HCT116 (cell line): ENCODE data around the gene RPS6KC1. TPM values are rescaled to one million over a fixed set of nuclear protein-coding genes. Genes with fewer than 3 reads are reported as not detected.
A peak's percentile ranks its signal among the peaks of the same experiment; 100 is the strongest.

Source experiments
- ATAC-seq: fragments of 200-7000 bp; cut with Tn5 transposase; 2 replicates; pipeline ENCODE4 v1.9.1; 2020; ENCODE audit warnings: mild to moderate bottlenecking, moderate library complexity
- BruUV-seq: library from RNA; stranded (reverse); fragments of 400-500 nt; replicated peaks from 2 replicates; lab custom pipeline; 2021; lab: Mats Ljungman, UMichigan
- CTCF ChIA-PET: fragments of 300-600 bp; sonication (Branson Sonifier 250); formaldehyde crosslinking; loops from one replicate; lab custom pipeline; 2021; ENCODE audit warnings: antibody characterized with exemption; lab: Charles Lee
- POLR2A ChIA-PET: fragments of 300-600, 350-600 bp; sonication (Branson Sonifier 250); formaldehyde crosslinking; loops from one replicate; lab custom pipeline; 2021; ENCODE audit warnings: antibody characterized with exemption; lab: Charles Lee
- RAD21 ChIA-PET, 2 experiments: fragments of 300-600 bp; sonication (Branson Sonifier 250); formaldehyde crosslinking; loops; one replicate each; lab custom pipeline; 2023; ENCODE audit warnings: low total read pairs in 2 of 2; ENCODE audit not compliant: uncharacterized antibody in 2 of 2, unreplicated experiment in 2 of 2, low non-redundant PET in 1 of 2; lab: Charles Lee
- DNase-seq: peaks from one replicate; pipeline ENCODE4 v3.0.0-alpha.2; 2010; ENCODE audit warnings: low read depth, low spot score
- H2AFZ ChIP-seq: fragments of 200-600 bp; shearing (Covaris generic), sonication (generic); 2 replicates; pipeline ENCODE4 v1.6.1; 2017; ENCODE audit warnings: low read depth, mixed run types, mixed read lengths, antibody characterized with exemption, low read length; ENCODE audit not compliant: poor library complexity, severe bottlenecking
- H3K27ac ChIP-seq: 2 replicates; pipeline ENCODE4 v1.5.1; 2012; ENCODE audit warnings: low read depth, low read length
- H3K27me3 ChIP-seq: fragments of 200-600 bp; sonication (generic); 2 replicates; pipeline ENCODE4 v1.6.1; 2016; ENCODE audit warnings: mixed run types, low read length, mixed read lengths; ENCODE audit not compliant: insufficient read depth
- H3K36me3 ChIP-seq, 2 experiments: fragments of 200-500 bp in 1 of 2; fragments of 200-600 bp in 1 of 2; sonication (Bioruptor generic) in 1 of 2; sonication (generic) in 1 of 2; 2 replicates each; pipeline versions ENCODE4 v1.5.1 to v1.6.1; 2014 to 2016; ENCODE audit warnings: low read length in 2 of 2, inconsistent platforms in 1 of 2, mixed read lengths in 1 of 2, mixed run types in 1 of 2; ENCODE audit not compliant: insufficient read depth in 2 of 2, control insufficient read depth in 1 of 2
- H3K4me1 ChIP-seq, 2 experiments: fragments of 200-600 bp in 1 of 2; sonication (generic) in 1 of 2; 2 replicates each; pipeline versions ENCODE4 v1.5.1 to v1.6.1; 2012 to 2017; ENCODE audit warnings: low read length in 2 of 2, inconsistent platforms in 1 of 2, mild to moderate bottlenecking in 1 of 2, mixed read lengths in 1 of 2, mixed run types in 1 of 2, moderate library complexity in 1 of 2; ENCODE audit not compliant: insufficient read depth in 2 of 2, control insufficient read depth in 1 of 2
- H3K4me2 ChIP-seq: fragments of 200-600 bp; sonication (generic); 2 replicates; pipeline ENCODE4 v1.6.1; 2017; ENCODE audit warnings: mixed run types, low read length, mixed read lengths
- H3K4me3 ChIP-seq, 2 experiments: fragments of 200-600 bp in 1 of 2; sonication (generic) in 1 of 2; replicated peaks in 1 of 2; 2 replicates each; pipeline ENCODE4 v1.5.1; 2011 to 2016; ENCODE audit warnings: low read length in 2 of 2, control low read depth in 1 of 2, low read depth in 1 of 2, mild to moderate bottlenecking in 1 of 2, mixed read lengths in 1 of 2, mixed run types in 1 of 2
- H3K79me2 ChIP-seq: fragments of 200-600 bp; sonication (generic); 2 replicates; pipeline ENCODE4 v1.6.1; 2017; ENCODE audit warnings: mild to moderate bottlenecking, mixed run types, low read length, moderate library complexity, mixed read lengths; ENCODE audit not compliant: insufficient read depth
- H3K9ac ChIP-seq: fragments of 200-600 bp; sonication (generic); 2 replicates; pipeline ENCODE4 v1.6.1; 2016; ENCODE audit warnings: low read length, mixed read lengths
- H3K9me2 ChIP-seq: fragments of 200-600 bp; sonication (generic), shearing (Covaris generic); 2 replicates; pipeline ENCODE4 v1.6.1; 2017; ENCODE audit warnings: mixed run types, mild to moderate bottlenecking, moderate library complexity; ENCODE audit not compliant: insufficient read depth
- H3K9me3 ChIP-seq, 2 experiments: fragments of 200-500 bp in 1 of 2; fragments of 200-600 bp in 1 of 2; sonication (Bioruptor generic) in 1 of 2; sonication (generic) in 1 of 2; 2 replicates each; pipeline ENCODE4 v1.6.1; 2014 to 2017; ENCODE audit warnings: low read length in 2 of 2, mixed read lengths in 2 of 2, inconsistent platforms in 1 of 2, low read depth in 1 of 2, mild to moderate bottlenecking in 1 of 2, mixed run types in 1 of 2, moderate library complexity in 1 of 2; ENCODE audit not compliant: control insufficient read depth in 1 of 2, insufficient read depth in 1 of 2
- H4K20me1 ChIP-seq: fragments of 200-600 bp; sonication (generic), shearing (Covaris generic); 2 replicates; pipeline ENCODE4 v1.6.1; 2017; ENCODE audit warnings: mixed run types, mild to moderate bottlenecking, moderate library complexity; ENCODE audit not compliant: insufficient read depth
- CTCF ChIP-seq, 3 experiments: fragments of 200-600 bp in 1 of 3; sonication (generic) in 1 of 3; IDR thresholded peaks in 2 of 3; conservative IDR thresholded peaks in 1 of 3; 2 replicates each; pipeline ENCODE4 v1.5.1; 2012 to 2017; ENCODE audit warnings: low read depth in 2 of 3, low read length in 2 of 3, antibody characterized with exemption in 1 of 3, borderline replicate concordance in 1 of 3, control low read depth in 1 of 3, mild to moderate bottlenecking in 1 of 3, mixed read lengths in 1 of 3, mixed run types in 1 of 3, moderate library complexity in 1 of 3; ENCODE audit not compliant: insufficient read depth in 1 of 3
- ELF1 ChIP-seq: IDR thresholded peaks from 2 replicates; pipeline ENCODE4 v1.6.1; 2012; ENCODE audit warnings: low read depth, borderline replicate concordance
- EZH2 ChIP-seq: fragments of 200-600 bp; sonication (generic); IDR thresholded peaks from 2 replicates; pipeline ENCODE4 v1.6.1; 2017; ENCODE audit warnings: antibody characterized with exemption, mixed run types
- EZH2phosphoT487 ChIP-seq: fragments of 200-600 bp; IDR thresholded peaks from 2 replicates; pipeline ENCODE4 v1.6.1; 2018; ENCODE audit warnings: antibody characterized with exemption, borderline replicate concordance
- FOSL1 ChIP-seq: IDR thresholded peaks from 2 replicates; pipeline ENCODE4 v1.6.1; 2012; ENCODE audit warnings: low read depth
- MAX ChIP-seq: IDR thresholded peaks from 2 replicates; pipeline ENCODE4 v1.6.1; 2012
- POLR2A ChIP-seq: IDR thresholded peaks from 2 replicates; pipeline ENCODE4 v1.7.0; 2011; ENCODE audit warnings: borderline replicate concordance; ENCODE audit not compliant: insufficient read depth, insufficient read length; ENCODE audit errors: extremely low read depth
- RAD21 ChIP-seq: IDR thresholded peaks from 2 replicates; pipeline ENCODE4 v1.6.1; 2012; ENCODE audit warnings: low read depth, mild to moderate bottlenecking
- SP1 ChIP-seq: IDR thresholded peaks from 2 replicates; pipeline ENCODE4 v1.6.1; 2012; ENCODE audit warnings: low read depth
- SRF ChIP-seq: IDR thresholded peaks from 2 replicates; pipeline ENCODE4 v1.6.1; 2012; ENCODE audit warnings: low read depth
- ZFX ChIP-seq: fragments of 450-650 bp; IDR thresholded peaks from 2 replicates; pipeline ENCODE4 v1.6.1; 2017
- intact Hi-C: fragments of 100-400 bp; cut with micrococcal nuclease; formaldehyde crosslinking; loops from 2 replicates; pipeline ENCODE4 v1.10.0; 2022
- total RNA-seq: library from RNA; stranded (reverse); gene quantifications from one replicate; pipeline ENCODE4 v1.2.1, GENCODE V29; 2021; ENCODE audit not compliant: unreplicated experiment

RPS6KC1 gene
- total RNA-seq, 1 experiment from 2014 or later, result 15.9 TPM

- Histone ChIP-seq H3K36me3 (no peaks in the 10 kb centered on the region), H3K4me1 (no peaks in the 10 kb centered on the region), H3K9me2 (no peaks in the 10 kb centered on the region), H3K79me2 (no peaks in the 10 kb centered on the region), H2AFZ (peak overlapping the region; percentile 26), H3K4me2 (no peak overlapping the region), H3K9me3 (no peaks in the 10 kb centered on the region), H3K9ac (no peak overlapping the region), H3K4me3 (no peak overlapping the region), H4K20me1 (no peaks in the 10 kb centered on the region), H3K27me3 (no peaks in the 10 kb centered on the region), H3K27ac (no peak overlapping the region)
- ATAC-seq (no peak), DNase-seq (no peak)
- intact Hi-C loops, result no loop called here
- no TSS peak for BruUV-seq
- CTCF ChIA-PET, result no interaction called here
- RAD21 ChIA-PET, result no interaction called here
- no peak for TF ChIP-seq SP1
- TF ChIP-seq POLR2A, result no peak
- TF ChIP-seq ZFX, result no peak
- no peak for TF ChIP-seq ELF1
- TF ChIP-seq EZH2phosphoT487, result no peak
- no peak for TF ChIP-seq SRF
- TF ChIP-seq EZH2, result no peak
- no peak for TF ChIP-seq FOSL1
- TF ChIP-seq CTCF (IDR thresholded peaks at IDR 0.05 in 2 of 3, conservative IDR thresholded peaks at IDR 0.05 in 1 of 3; ENCODE audit: borderline replicate concordance in 1 of 3, insufficient read depth in 1 of 3, low read depth in 2 of 3, low read length in 2 of 3), result no peak
- TF ChIP-seq MAX, result no peak
- no peak for TF ChIP-seq RAD21
- POLR2A ChIA-PET, result no interaction called here
Measured at GRCh38 chr1:213034713-213035112, 16.3 kb upstream of the RPS6KC1 start.
